ENCODE results near the gene NPHS2.

- TF ChIP-seq, protein P1, sequence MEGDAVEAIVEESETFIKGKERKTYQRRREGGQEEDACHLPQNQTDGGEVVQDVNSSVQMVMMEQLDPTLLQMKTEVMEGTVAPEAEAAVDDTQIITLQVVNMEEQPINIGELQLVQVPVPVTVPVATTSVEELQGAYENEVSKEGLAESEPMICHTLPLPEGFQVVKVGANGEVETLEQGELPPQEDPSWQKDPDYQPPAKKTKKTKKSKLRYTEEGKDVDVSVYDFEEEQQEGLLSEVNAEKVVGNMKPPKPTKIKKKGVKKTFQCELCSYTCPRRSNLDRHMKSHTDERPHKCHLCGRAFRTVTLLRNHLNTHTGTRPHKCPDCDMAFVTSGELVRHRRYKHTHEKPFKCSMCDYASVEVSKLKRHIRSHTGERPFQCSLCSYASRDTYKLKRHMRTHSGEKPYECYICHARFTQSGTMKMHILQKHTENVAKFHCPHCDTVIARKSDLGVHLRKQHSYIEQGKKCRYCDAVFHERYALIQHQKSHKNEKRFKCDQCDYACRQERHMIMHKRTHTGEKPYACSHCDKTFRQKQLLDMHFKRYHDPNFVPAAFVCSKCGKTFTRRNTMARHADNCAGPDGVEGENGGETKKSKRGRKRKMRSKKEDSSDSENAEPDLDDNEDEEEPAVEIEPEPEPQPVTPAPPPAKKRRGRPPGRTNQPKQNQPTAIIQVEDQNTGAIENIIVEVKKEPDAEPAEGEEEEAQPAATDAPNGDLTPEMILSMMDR (IDR thresholded peaks at IDR 0.05), result no peak
- TF ChIP-seq JUN (CRISPR knock-in tag; IDR thresholded peaks at IDR 0.05), result no peak
- no peak for TF ChIP-seq ZBTB43 (CRISPR knock-in tag; IDR thresholded peaks at IDR 0.05)
- TF ChIP-seq RORB (CRISPR knock-in tag; IDR thresholded peaks at IDR 0.05), result no peak
- TF ChIP-seq GABPB1 (CRISPR knock-in tag; IDR thresholded peaks at IDR 0.05), result no peak
- TF ChIP-seq NFE2L1 (CRISPR knock-in tag; IDR thresholded peaks at IDR 0.05), result no peak
- TF ChIP-seq MAX (CRISPR knock-in tag; IDR thresholded peaks at IDR 0.05), result no peak
- no peak for TF ChIP-seq ETV6 (CRISPR knock-in tag; IDR thresholded peaks at IDR 0.05)
These were observed 761 bp upstream of the NPHS2 start for GRCh38 chr1:179576509-179576908.
